ENCODE measurements around the gene HPCAL1.

Gene HPCAL1

DNA sequence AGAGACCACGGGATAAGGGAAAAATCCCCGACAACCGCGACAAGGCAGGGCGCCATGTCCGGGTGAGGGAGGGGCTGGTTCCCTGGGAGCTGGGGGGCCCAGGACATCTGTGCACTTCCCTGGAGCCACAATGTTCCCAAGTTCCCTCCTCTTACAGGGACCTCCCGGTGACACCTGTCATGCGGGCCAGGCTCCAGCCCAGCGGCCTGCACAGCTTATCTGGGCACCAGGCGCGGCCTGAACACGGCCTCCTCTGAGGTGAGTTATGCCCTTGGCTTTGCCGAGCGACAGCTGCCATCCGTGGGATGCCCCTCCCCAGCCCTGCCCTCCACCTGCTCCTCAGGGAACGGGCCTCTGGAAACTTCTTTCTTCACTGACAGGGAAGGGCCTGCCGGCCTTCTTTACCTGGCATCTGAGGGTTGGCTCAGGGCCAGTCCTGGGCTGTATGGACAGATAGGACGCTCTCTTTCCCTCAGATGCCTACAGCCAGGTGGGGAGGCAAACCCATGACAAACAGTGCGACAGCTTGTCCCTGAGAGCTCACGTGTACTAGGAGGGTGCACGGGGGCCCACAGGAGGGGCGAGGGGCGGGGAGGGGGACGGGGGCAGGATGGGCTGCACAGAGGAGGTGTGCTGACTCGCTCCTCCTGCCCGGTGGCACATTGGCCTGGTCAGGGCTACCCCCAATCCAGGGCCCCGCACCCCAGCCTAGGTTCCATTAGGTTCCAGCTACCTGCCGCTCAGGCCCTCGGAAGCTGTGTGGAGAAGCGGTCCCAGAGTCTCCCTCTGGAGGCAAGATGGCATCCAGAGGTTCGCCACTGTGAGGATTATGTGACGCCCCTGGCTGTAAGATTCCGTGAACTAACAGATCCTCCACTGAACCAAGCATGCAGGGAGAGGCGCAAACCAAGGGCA, 34.9 kb upstream of the HPCAL1 start:
- in situ Hi-C loops (cut with HindIII; ENCODE audit: low sequenced_read_pairs) = loop anchor here (10.0 kb wide), 1 partner anchor 397 kb away; no protein-coding TSS in a partner anchor

DNA sequence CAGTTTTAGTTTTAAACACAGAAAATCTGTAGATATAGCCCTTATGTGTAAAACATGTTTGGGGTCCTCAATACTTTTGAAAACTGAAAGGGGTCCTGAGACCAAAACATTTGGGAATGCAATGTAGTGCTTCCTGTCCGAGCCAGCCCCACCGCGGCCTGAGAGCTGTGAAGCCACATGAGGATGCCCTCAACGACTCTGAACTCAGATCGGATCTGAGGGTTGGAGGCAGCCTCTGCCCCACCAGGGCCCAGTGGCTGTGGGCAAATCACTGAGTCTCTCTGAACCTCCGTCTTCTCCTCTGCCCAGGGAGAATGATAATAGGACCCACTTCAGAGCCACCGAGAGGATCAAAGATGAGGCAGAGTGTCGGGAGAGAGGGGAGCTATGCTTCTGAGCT, 33.4 kb upstream of the HPCAL1 start:
- in situ Hi-C loops (cut with HindIII; ENCODE audit: low sequenced_read_pairs) = loop anchor here (10.0 kb wide), 1 partner anchor 396 kb away; no protein-coding TSS in a partner anchor

GRCh38 chr2:10269711-10270610, 32.7 kb upstream of the HPCAL1 start:
- in situ Hi-C loops (cut with HindIII; ENCODE audit: low sequenced_read_pairs) = loop anchor here (10.0 kb wide), 1 partner anchor 395 kb away; no protein-coding TSS in a partner anchor

DNA sequence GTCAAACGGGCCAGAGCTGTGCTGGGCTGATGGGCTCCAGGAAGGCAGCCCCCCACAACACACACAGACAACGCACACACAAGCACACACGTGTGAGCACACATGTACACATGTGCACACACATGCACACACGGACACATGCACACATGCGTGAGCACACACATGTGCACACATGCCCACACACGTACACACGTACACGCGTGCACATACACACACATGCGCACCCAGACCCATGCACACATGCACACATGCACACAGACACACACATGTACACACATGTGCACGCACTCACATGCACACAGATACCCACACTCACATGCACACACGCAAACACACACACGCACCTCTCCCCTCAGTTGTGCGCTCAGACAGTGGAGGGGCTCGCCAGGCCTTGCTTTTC, 31.2 kb upstream of the HPCAL1 start:
- in situ Hi-C loops (cut with HindIII; ENCODE audit: low sequenced_read_pairs) = no loop called here

DNA sequence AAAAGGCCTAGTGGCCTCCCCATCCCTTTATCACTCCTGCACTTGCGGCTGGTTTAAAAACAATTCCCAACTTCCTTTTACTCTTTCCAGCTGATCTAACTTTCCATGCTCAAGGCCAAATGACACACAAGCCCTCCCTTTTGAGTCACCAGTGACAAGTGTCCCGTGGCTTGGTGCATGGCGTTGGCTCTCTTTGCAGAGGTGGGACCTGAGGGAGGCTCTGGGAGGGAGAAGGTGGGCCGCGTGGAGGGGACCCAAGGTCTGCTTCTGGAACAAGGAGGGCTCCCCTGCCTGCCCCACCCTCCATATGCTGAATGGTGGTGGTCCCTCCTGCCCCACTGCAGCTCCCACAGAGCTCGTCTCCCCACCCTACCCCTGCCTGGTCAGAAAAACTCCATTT, 30.8 kb upstream of the HPCAL1 start:
- in situ Hi-C loops (cut with HindIII; ENCODE audit: low sequenced_read_pairs) = no loop called here

DNA sequence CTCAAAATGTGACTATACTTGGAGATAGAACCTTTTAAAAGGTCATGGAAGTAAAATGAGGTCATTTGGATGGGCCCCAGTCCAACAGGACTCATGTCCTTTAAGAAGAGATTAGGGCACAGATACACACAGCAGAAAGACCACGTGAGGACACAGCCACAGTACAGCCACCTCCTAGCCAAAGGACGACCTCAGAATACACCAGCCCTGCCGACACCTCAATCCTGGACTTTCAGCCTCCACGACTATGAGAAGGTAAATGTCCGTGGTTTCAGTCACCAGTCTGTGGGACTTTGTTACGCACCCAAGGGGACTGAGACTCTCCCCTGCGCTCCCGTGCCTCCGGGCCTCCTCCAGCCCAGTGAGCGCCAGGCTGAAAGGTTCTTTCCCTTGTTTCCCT, 30.2 kb upstream of the HPCAL1 start:
- in situ Hi-C loops (cut with HindIII; ENCODE audit: low sequenced_read_pairs) = no loop called here

GRCh38 chr2:10273215-10274175, 29.2 kb upstream of the HPCAL1 start:
- in situ Hi-C loops (cut with HindIII; ENCODE audit: low sequenced_read_pairs) = no loop called here

GRCh38 chr2:10274376-10274775, 28.3 kb upstream of the HPCAL1 start:
- in situ Hi-C loops (cut with HindIII; ENCODE audit: low sequenced_read_pairs) = no loop called here

DNA sequence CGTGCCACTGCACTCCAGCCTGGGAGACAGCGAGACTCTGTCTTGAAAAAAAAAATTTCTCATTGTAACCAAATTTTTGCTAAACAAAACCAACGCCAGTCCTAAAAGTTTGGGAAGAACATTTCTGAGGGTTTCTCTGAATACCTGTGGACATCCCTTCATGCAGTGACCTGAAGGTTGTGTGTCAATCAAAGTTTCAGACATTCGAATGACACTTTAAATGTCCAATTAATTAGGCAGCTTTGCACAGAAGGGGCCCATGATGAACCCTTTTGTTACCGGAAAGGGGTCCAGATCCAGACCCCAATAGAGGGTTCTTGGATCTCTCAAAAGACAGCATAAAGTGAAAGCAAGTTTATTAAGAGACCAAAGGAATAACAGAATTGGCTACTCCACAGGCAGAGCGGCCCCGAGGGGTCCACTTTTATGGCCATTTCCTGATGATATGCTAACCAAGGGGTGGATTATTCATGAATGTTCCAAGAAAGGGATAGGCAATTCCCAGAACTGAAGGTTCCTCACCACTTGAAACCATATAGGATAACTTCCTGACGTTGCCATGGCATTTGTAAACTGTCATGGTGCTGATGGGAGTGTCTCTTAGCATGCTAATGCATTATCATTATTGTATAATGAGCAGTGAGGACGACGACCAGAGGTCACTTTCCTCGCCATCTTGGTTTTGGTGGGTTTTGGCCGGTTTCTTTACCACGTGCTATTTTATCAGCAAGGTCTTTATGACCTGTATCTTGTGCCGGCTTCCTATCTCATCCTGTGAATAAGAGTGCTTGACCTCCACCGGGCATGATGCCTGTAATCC, 27.5 kb upstream of the HPCAL1 start:
- in situ Hi-C loops (cut with HindIII; ENCODE audit: low sequenced_read_pairs) = no loop called here

DNA sequence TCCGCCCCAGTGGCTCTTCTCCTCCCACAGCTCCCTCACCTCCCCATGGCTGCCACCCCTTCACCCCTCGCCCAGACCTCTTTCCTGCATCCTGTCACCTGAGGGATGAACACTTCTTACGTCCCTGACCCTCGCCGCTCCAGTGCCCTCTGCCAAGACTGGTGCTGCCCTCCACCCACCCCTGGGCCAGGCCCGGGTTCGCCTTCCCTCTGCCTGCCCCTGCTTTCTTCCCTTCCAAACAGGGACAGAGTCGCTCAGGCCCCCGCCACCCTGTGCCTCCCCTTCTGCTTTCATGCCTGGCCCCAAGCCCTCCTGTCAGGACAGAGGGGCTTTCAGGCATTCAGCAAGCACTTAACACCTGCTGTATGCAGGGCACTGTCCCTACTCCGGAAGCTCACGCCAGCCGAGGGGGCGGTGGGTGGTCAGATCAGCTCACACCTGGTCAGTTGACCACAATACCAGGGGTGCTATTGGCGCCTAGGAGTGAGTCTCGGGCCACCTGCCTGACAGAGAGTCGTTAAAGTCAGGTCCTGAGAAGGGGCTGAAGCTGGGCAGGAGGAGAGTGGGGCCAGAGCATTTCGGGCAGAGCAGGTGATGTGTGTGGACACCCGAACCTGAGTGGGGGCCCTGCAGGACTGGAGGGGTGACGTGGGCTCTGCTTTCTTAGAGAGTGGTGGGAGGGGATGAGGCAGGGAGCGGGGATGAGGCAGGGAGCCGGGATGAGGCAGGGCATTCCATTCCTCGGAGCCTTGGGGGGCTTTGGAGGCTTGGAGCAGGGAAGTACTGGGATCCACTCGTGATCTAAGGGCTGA, 26.0 kb upstream of the HPCAL1 start:
- in situ Hi-C loops (cut with HindIII; ENCODE audit: low sequenced_read_pairs) = no loop called here

DNA sequence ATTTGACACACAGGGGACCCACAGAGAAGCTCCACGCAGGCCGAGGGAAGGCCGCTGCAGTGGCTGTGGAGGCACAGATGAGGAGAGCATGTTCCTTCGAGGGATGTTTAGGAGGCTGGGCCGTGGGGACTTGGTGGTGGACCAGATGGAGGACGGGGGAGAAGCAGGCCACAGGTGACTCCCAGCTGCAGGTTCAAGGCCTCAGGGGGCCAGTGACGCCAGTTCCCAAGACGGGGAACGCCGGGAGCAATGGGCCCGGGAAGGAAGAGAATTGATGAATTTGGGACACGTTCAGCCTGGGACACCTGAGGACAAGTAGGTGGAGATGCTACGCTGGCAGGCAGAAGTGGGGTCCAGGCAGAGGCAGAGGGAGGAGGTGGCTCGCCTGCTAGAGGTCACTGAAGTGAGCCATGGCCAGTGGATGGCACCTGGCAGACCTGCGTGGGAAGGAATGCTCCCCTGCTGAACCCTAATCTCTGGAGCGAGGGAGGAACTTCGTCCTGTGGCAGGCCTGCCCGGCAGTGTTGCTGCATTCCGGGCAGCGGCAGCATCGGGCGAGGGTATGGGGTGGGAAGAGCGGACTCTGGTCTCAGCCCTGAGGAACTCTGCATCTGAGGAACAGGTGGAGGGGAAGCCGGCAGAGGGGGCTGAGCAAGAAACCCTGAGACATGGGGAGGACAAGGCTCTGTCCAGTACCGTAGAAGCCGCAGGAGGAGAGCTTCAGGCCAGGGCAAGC, 25.2 kb upstream of the HPCAL1 start:
- in situ Hi-C loops (cut with HindIII; ENCODE audit: low sequenced_read_pairs) = no loop called here

DNA sequence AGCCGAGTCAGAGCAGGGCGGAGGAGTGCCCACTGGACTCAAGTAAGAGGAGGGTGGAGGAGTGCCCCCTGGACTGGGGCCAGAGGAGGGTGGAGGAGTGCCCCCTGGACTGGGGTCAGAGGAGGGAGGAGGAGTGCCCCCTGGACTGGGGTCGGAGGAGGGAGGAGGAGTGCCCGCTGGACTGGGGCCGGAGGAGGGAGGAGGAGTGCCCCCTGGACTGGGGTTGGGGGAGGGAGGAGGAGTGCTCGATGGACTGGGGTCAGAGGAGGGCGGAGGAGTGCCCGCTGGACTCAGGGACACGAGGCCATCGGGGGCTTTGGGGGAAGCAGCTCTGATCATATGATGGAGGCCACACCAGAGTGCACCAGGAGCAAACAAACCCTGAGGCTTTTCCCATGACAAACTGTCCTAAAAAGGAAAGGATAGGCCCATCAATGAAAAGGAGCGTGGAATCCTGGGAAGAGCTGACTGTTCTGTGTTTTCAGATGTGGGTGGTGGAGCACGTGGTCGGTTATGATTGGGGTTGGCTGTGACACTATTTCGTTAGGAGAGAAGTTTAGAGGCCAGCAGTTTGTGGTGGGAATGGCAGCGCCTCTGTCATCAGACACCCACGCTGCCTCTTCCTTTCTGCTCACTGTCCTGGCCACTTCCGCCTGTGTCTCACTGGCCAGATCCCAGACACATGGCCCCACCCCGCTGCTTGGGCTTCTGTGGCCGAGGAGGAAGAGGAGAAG, 24.5 kb upstream of the HPCAL1 start:
- in situ Hi-C loops (cut with HindIII; ENCODE audit: low sequenced_read_pairs) = no loop called here

GRCh38 chr2:10278763-10279471, 23.8 kb upstream of the HPCAL1 start:
- in situ Hi-C loops (cut with HindIII; ENCODE audit: low sequenced_read_pairs) = no loop called here

DNA sequence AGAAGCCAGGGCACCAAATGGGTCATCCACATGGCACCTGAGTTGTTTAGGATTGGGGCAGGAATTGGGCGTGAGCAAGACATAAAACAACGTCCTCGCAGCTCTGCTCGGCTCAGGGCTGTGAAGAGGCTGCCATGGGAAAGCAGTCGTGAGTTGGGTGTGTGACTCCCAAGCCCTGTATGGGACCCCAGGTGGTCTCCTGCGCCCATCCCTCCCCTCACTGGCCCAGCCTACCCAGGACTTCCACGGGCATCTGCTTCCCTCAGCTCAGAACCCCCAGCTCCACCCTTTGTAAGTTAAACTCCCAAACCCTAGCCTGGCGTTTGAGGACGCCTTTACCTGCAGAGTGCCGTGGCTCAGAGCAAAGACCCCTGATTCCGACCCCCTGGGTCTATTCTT, 23.2 kb upstream of the HPCAL1 start:
- in situ Hi-C loops (cut with HindIII; ENCODE audit: low sequenced_read_pairs) = no loop called here

DNA sequence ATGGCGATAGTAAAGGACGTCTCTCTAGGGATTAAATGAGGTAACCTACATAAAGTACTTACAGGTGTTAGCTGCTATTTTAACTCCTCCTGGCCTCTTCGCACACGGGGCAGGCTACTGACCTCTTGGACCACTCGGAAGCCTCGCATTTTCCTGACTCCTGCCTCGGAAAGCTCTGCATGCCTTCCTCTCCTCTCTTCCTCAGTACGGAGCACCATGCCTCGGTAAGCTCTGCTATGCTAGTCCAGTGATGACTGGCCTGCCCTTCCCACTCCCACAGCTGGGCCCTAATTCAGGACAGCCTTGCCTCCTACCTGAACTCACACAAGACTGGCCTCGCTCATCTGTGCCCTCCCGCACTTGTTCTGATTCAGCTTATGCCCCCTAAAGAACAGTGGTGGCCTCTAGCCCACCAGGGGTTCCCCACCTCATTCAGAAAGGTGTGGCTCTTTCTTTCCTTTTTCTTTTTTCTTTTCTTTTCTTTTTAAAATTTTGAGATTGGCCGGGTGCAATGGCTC, 22.7 kb upstream of the HPCAL1 start:
- in situ Hi-C loops (cut with HindIII; ENCODE audit: low sequenced_read_pairs) = no loop called here

- in situ Hi-C loops (cut with HindIII; ENCODE audit: low sequenced_read_pairs) = no loop called here
Observed at GRCh38 chr2:10281891-10282290, 20.8 kb upstream of the HPCAL1 start.
